GM12878 (cell line): ENCODE measurements around the gene CDH8. TPM values are rescaled to one million over a fixed set of nuclear protein-coding genes. Genes with fewer than 3 reads are reported as not detected.

Source experiments
- ATAC-seq: fragments of 200-7000 bp; cut with Tn5 transposase; 3 replicates; pipeline ENCODE4 v1.9.1; 2020; ENCODE audit warnings: mild to moderate bottlenecking, moderate library complexity
- BruUV-seq: library from RNA; stranded (reverse); fragments of 400-500 nt; replicated peaks from 2 replicates; lab custom pipeline; 2021; lab: Mats Ljungman, UMichigan
- CTCF ChIA-PET: fragments of 300-600 bp; sonication (Branson Sonifier 250); formaldehyde crosslinking; extraction: SDS; loops from one replicate; lab custom pipeline; 2021; ENCODE audit warnings: inconsistent platforms; lab: Yijun Ruan, JAX
- POLR2A ChIA-PET: fragments of 350-600 bp; formaldehyde crosslinking; extraction: SDS; loops from one replicate; lab custom pipeline; 2021; ENCODE audit warnings: inconsistent platforms; lab: Charles Lee
- RAD21 ChIA-PET: fragments of 300-600 bp; sonication (Branson Sonifier 250); formaldehyde crosslinking; loops from one replicate; lab custom pipeline; 2023; ENCODE audit warnings: antibody characterized with exemption; ENCODE audit not compliant: unreplicated experiment; lab: Charles Lee
- SMC1A ChIA-PET: fragments of 300-600 bp; sonication (Branson Sonifier 250); formaldehyde crosslinking; loops from one replicate; lab custom pipeline; 2023; ENCODE audit not compliant: unreplicated experiment, uncharacterized antibody; lab: Charles Lee
- DNase-seq: peaks from one replicate; pipeline ENCODE4 v3.0.0-alpha.2; 2011; ENCODE audit warnings: low read depth, low spot score
- FAIRE-seq: peaks from 3 replicates; lab custom pipeline; 2011; peaks lifted over from hg19 to GRCh38; lab: Jason Lieb, UNC
- H2AFZ ChIP-seq: 2 replicates; pipeline ENCODE4 v1.6.0; 2011; ENCODE audit warnings: low read depth, low read length, control low read depth; ENCODE audit not compliant: control insufficient read depth
- H3K27ac ChIP-seq: 2 replicates; pipeline ENCODE4 v1.5.1; 2011; ENCODE audit warnings: control low read depth; ENCODE audit not compliant: control insufficient read depth, insufficient read depth
- H3K27me3 ChIP-seq, 2 experiments: replicated peaks in 1 of 2; 2 replicates each; pipeline versions ENCODE4 v1.6.0 to v1.6.1; 2011; ENCODE audit warnings: low read length in 1 of 2; ENCODE audit not compliant: control insufficient read depth in 2 of 2, insufficient read depth in 2 of 2
- H3K36me3 ChIP-seq, 2 experiments: 2 replicates each; pipeline ENCODE4 v1.5.1; 2011; ENCODE audit warnings: low read length in 1 of 2; ENCODE audit not compliant: control insufficient read depth in 2 of 2, insufficient read depth in 2 of 2
- H3K4me1 ChIP-seq: 2 replicates; pipeline ENCODE4 v1.6.1; 2011; ENCODE audit warnings: mild to moderate bottlenecking, low read length, moderate library complexity, mixed read lengths; ENCODE audit not compliant: control insufficient read depth, insufficient read depth
- H3K4me2 ChIP-seq: 2 replicates; pipeline ENCODE4 v1.6.0; 2011; ENCODE audit warnings: control low read depth; ENCODE audit not compliant: control insufficient read depth, insufficient read depth
- H3K4me3 ChIP-seq: fragments of 200-600 bp; sonication (generic); 2 replicates; pipeline ENCODE4 v1.5.1; 2016
- H3K79me2 ChIP-seq: 2 replicates; pipeline ENCODE4 v1.6.0; 2011; ENCODE audit warnings: low read length; ENCODE audit not compliant: control insufficient read depth, insufficient read depth
- H3K9ac ChIP-seq: 2 replicates; pipeline ENCODE4 v1.8.0; 2011; ENCODE audit warnings: low read length, control low read depth, mixed read lengths; ENCODE audit not compliant: control insufficient read depth, insufficient read depth
- H3K9me3 ChIP-seq: replicated peaks from 3 replicates; pipeline ENCODE4 v1.5.1; 2011; ENCODE audit warnings: mild to moderate bottlenecking, low read length; ENCODE audit not compliant: control insufficient read depth, insufficient read depth
- H4K20me1 ChIP-seq: 2 replicates; pipeline ENCODE4 v1.6.0; 2011; ENCODE audit not compliant: control insufficient read depth, insufficient read depth
- CHD1 ChIP-seq: IDR thresholded peaks from 2 replicates; pipeline ENCODE4 v1.6.1; 2012; ENCODE audit warnings: low read depth, low read length, improper control_type of control experiment
- MXI1 ChIP-seq: fragments of 150-350 bp; IDR thresholded peaks from 2 replicates; pipeline ENCODE4 v1.6.1; 2011; ENCODE audit warnings: low read depth, mild to moderate bottlenecking, inconsistent platforms, low read length, improper control_type of control experiment
- NFXL1 ChIP-seq: fragments of 450-650 bp; IDR thresholded peaks from 2 replicates; pipeline ENCODE4 v1.6.1; 2017; ENCODE audit warnings: antibody characterized with exemption, mild to moderate bottlenecking, borderline replicate concordance
- RAD51 ChIP-seq: fragments of 450-650 bp; IDR thresholded peaks from 2 replicates; pipeline ENCODE4 v1.6.1; 2016; ENCODE audit warnings: moderate library complexity, mild to moderate bottlenecking, inconsistent platforms
- TCF3 ChIP-seq: IDR thresholded peaks from 2 replicates; pipeline ENCODE4 v1.6.1; 2012; ENCODE audit warnings: low read depth, mild to moderate bottlenecking, low read length, borderline replicate concordance; ENCODE audit not compliant: insufficient read depth
- in situ Hi-C: fragments of 300-500 bp; cut with MboI; formaldehyde crosslinking; loops from 9 replicates; pipeline ENCODE4 v1.14.3; 2018; ENCODE audit warnings: mixed read lengths
- intact Hi-C: fragments of 100-400 bp; cut with micrococcal nuclease; formaldehyde crosslinking; loops from one replicate; pipeline ENCODE4 v1.14.2; 2022; ENCODE audit not compliant: unreplicated experiment
- polyA plus RNA-seq, 11 experiments: library from polyadenylated mRNA; depleted of rRNA in 4 of 11; unstranded in 6 of 11; stranded (reverse) in 5 of 11; fragments of >200 nt; fragmentation: Nextera tagmentation in 4 of 11; fragmentation: Illumina TruSeq in 1 of 11; extraction: Ambion mirVana in 4 of 11; extraction: Trizol in 1 of 11; gene quantifications; 1 replicate in 1 of 11; 2 replicates in 10 of 11; pipeline versions ENCODE4 v1.2.1 to v1.2.3, GENCODE V29; 2011 to 2016; ENCODE audit warnings: inconsistent platforms in 2 of 11, missing spikeins in 2 of 11, low read depth in 1 of 11
- total RNA-seq, 4 experiments: library from RNA; depleted of rRNA in 3 of 4; stranded (reverse); fragments of >200 nt in 3 of 4; fragmentation: Illumina TruSeq in 1 of 4; extraction: Trizol in 1 of 4; gene quantifications; 2 replicates each; pipeline versions ENCODE4 v1.2.1 to v1.2.3, GENCODE V29; 2013 to 2021
- TF ChIP-seq, protein P1 (sequence below): fragments of 450-650 bp; IDR thresholded peaks from 2 replicates; pipeline ENCODE4 v1.6.1; 2017; ENCODE audit warnings: mild to moderate bottlenecking, moderate library complexity
- TF ChIP-seq, protein P2 (sequence below): IDR thresholded peaks from 2 replicates; pipeline ENCODE4 v1.6.1; 2012; ENCODE audit warnings: mild to moderate bottlenecking, low read depth, low read length
- TF ChIP-seq, protein P3 (sequence below), 3 experiments: IDR thresholded peaks in 2 of 3; conservative IDR thresholded peaks in 1 of 3; 2 replicates each; pipeline ENCODE4 v1.5.1; 2011; ENCODE audit warnings: low read depth in 3 of 3, low read length in 3 of 3, mild to moderate bottlenecking in 3 of 3, control low read depth in 2 of 3, moderate library complexity in 2 of 3, inconsistent platforms in 1 of 3, mixed read lengths in 1 of 3; ENCODE audit not compliant: control insufficient read depth in 2 of 3, insufficient read depth in 1 of 3; ENCODE audit errors: extremely low read depth in 1 of 3

CDH8 gene
- total and polyA plus RNA-seq, 10 of the 15 experiments (the other 5 are each of a cell fraction or from before 2014, with no cell fraction given): 0.13 to 0.68 (median 0.25) TPM; not detected in 3

DNA sequence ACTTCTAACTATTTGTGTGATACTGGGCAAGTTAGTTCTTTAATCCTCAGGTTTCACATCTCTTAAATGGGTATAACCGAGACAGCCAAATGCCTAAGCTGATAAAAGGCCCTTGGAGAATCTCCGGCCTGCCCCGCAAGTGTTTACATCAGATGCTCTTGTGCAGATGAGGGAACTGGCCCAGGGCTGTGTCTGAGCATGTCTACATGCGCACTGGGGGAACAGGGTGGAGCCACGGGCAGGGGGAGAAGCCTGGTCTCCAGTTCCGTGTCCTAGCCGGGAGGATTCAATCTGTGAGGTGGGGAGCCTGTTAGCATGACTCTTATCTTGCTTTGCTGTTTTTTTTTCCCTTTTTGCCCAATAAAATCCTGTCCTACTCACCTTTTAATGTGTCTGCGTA, 222.9 kb downstream of the CDH8 start (continued):
- TF ChIP-seq, protein P1, sequence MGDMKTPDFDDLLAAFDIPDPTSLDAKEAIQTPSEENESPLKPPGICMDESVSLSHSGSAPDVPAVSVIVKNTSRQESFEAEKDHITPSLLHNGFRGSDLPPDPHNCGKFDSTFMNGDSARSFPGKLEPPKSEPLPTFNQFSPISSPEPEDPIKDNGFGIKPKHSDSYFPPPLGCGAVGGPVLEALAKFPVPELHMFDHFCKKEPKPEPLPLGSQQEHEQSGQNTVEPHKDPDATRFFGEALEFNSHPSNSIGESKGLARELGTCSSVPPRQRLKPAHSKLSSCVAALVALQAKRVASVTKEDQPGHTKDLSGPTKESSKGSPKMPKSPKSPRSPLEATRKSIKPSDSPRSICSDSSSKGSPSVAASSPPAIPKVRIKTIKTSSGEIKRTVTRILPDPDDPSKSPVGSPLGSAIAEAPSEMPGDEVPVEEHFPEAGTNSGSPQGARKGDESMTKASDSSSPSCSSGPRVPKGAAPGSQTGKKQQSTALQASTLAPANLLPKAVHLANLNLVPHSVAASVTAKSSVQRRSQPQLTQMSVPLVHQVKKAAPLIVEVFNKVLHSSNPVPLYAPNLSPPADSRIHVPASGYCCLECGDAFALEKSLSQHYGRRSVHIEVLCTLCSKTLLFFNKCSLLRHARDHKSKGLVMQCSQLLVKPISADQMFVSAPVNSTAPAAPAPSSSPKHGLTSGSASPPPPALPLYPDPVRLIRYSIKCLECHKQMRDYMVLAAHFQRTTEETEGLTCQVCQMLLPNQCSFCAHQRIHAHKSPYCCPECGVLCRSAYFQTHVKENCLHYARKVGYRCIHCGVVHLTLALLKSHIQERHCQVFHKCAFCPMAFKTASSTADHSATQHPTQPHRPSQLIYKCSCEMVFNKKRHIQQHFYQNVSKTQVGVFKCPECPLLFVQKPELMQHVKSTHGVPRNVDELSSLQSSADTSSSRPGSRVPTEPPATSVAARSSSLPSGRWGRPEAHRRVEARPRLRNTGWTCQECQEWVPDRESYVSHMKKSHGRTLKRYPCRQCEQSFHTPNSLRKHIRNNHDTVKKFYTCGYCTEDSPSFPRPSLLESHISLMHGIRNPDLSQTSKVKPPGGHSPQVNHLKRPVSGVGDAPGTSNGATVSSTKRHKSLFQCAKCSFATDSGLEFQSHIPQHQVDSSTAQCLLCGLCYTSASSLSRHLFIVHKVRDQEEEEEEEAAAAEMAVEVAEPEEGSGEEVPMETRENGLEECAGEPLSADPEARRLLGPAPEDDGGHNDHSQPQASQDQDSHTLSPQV: no peak
- no peak for TF ChIP-seq RAD51

DNA sequence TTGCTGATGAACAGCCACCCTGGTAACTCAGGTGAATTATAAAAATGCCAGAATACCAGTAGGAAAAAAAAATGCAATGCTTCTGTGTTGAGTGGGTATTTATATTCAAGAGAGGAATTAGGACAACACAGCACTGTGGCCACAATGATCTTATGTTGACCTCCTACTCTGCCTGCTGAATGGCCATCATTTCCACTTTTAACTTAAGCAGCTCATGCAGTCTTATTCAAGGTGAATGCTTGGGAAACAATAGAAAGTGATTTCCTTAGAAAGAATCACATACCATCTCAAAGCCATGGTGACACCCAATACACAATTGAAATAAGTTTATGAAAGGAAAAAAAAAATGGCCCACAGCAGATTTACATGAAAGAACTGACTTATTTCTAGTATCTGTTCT, 224.0 kb downstream of the CDH8 start:
- SMC1A ChIA-PET: no interaction called here
- RAD21 ChIA-PET: no interaction called here
- FAIRE-seq (no peak), DNase-seq (no peak), ATAC-seq (no peak)
- Histone ChIP-seq H3K4me3 (no peak overlapping the region), H3K4me2 (no peak overlapping the region), H2AFZ (no peak overlapping the region), H3K27me3 (no peaks in the 10 kb centered on the region), H4K20me1 (no peaks in the 10 kb centered on the region), H3K79me2 (no peaks in the 10 kb centered on the region), H3K27ac (no peak overlapping the region), H3K9ac (no peak overlapping the region), H3K9me3 (no peaks in the 10 kb centered on the region), H3K4me1 (no peaks in the 10 kb centered on the region), H3K36me3 (no peaks in the 10 kb centered on the region)
- CTCF ChIA-PET: no interaction called here
- BruUV-seq: no TSS peak
- in situ Hi-C loops: no loop called here
- intact Hi-C loops: no loop called here
- TF ChIP-seq NFXL1: no peak
- no peak for TF ChIP-seq MXI1
- TF ChIP-seq, protein P2, sequence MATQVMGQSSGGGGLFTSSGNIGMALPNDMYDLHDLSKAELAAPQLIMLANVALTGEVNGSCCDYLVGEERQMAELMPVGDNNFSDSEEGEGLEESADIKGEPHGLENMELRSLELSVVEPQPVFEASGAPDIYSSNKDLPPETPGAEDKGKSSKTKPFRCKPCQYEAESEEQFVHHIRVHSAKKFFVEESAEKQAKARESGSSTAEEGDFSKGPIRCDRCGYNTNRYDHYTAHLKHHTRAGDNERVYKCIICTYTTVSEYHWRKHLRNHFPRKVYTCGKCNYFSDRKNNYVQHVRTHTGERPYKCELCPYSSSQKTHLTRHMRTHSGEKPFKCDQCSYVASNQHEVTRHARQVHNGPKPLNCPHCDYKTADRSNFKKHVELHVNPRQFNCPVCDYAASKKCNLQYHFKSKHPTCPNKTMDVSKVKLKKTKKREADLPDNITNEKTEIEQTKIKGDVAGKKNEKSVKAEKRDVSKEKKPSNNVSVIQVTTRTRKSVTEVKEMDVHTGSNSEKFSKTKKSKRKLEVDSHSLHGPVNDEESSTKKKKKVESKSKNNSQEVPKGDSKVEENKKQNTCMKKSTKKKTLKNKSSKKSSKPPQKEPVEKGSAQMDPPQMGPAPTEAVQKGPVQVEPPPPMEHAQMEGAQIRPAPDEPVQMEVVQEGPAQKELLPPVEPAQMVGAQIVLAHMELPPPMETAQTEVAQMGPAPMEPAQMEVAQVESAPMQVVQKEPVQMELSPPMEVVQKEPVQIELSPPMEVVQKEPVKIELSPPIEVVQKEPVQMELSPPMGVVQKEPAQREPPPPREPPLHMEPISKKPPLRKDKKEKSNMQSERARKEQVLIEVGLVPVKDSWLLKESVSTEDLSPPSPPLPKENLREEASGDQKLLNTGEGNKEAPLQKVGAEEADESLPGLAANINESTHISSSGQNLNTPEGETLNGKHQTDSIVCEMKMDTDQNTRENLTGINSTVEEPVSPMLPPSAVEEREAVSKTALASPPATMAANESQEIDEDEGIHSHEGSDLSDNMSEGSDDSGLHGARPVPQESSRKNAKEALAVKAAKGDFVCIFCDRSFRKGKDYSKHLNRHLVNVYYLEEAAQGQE: no peak
- no peak for TF ChIP-seq CHD1
- TF ChIP-seq TCF3: no peak
- TF ChIP-seq, protein P3, sequence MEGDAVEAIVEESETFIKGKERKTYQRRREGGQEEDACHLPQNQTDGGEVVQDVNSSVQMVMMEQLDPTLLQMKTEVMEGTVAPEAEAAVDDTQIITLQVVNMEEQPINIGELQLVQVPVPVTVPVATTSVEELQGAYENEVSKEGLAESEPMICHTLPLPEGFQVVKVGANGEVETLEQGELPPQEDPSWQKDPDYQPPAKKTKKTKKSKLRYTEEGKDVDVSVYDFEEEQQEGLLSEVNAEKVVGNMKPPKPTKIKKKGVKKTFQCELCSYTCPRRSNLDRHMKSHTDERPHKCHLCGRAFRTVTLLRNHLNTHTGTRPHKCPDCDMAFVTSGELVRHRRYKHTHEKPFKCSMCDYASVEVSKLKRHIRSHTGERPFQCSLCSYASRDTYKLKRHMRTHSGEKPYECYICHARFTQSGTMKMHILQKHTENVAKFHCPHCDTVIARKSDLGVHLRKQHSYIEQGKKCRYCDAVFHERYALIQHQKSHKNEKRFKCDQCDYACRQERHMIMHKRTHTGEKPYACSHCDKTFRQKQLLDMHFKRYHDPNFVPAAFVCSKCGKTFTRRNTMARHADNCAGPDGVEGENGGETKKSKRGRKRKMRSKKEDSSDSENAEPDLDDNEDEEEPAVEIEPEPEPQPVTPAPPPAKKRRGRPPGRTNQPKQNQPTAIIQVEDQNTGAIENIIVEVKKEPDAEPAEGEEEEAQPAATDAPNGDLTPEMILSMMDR (IDR thresholded peaks at IDR 0.05 in 2 of 3, conservative IDR thresholded peaks at IDR 0.05 in 1 of 3; ENCODE audit: control insufficient read depth in 2 of 3, extremely low read depth in 1 of 3, insufficient read depth in 1 of 3, low read depth in 3 of 3, low read length in 3 of 3): no peak
- POLR2A ChIA-PET: no interaction called here
